H9 (cell line): ENCODE measurements around the gene PDE4DIP. TPM values are rescaled to one million over a fixed set of nuclear protein-coding genes. Genes with fewer than 3 reads are reported as not detected.
"Not testable (repeated sequence)": the region's sequence is repeated elsewhere in the genome, so short reads cannot be mapped to it uniquely, and the experiment has no call there.

Experiments
- DNase-seq: peaks from one replicate; pipeline ENCODE4 v3.0.0-alpha.2; 2017
- H2AFZ ChIP-seq: one replicate; pipeline ENCODE4 v1.6.1; 2013; ENCODE audit warnings: mild to moderate bottlenecking, low read length, control low read depth, moderate library complexity
- H2AK5ac ChIP-seq: 2 replicates; pipeline ENCODE4 v1.6.1; 2013; ENCODE audit warnings: low read length, control low read depth, mixed read lengths; ENCODE audit not compliant: insufficient read length
- H2BK120ac ChIP-seq: one replicate; pipeline ENCODE4 v1.6.1; 2013; ENCODE audit warnings: low read depth, mild to moderate bottlenecking, low read length, control low read depth, inconsistent platforms; ENCODE audit not compliant: poor library complexity, severe bottlenecking
- H2BK12ac ChIP-seq: 2 replicates; pipeline ENCODE4 v1.6.1; 2013; ENCODE audit warnings: low read length, control low read depth, mixed read lengths, low read depth; ENCODE audit not compliant: insufficient read length
- H2BK15ac ChIP-seq: 2 replicates; pipeline ENCODE4 v1.6.1; 2013; ENCODE audit warnings: low read depth, low read length, control low read depth
- H2BK20ac ChIP-seq: one replicate; pipeline ENCODE4 v1.6.1; 2013; ENCODE audit warnings: low read depth, mild to moderate bottlenecking, low read length, control low read depth, inconsistent platforms; ENCODE audit not compliant: poor library complexity, severe bottlenecking
- H2BK5ac ChIP-seq: 2 replicates; pipeline ENCODE4 v1.6.1; 2013; ENCODE audit warnings: low read length, control low read depth, mixed read lengths; ENCODE audit not compliant: insufficient read length
- H3K14ac ChIP-seq: 2 replicates; pipeline ENCODE4 v1.6.1; 2013; ENCODE audit warnings: low read length, control low read depth; ENCODE audit not compliant: insufficient read depth
- H3K18ac ChIP-seq: 2 replicates; pipeline ENCODE4 v1.6.1; 2013; ENCODE audit warnings: low read depth, mild to moderate bottlenecking, mixed read lengths, low read length, control low read depth; ENCODE audit not compliant: insufficient read length
- H3K23ac ChIP-seq: 2 replicates; pipeline ENCODE4 v1.6.1; 2013; ENCODE audit warnings: low read length, control low read depth, mixed read lengths, low read depth; ENCODE audit not compliant: insufficient read length
- H3K23me2 ChIP-seq: 2 replicates; pipeline ENCODE4 v1.6.1; 2013; ENCODE audit warnings: low read depth, mild to moderate bottlenecking, mixed read lengths, low read length, control low read depth; ENCODE audit not compliant: insufficient read length, poor library complexity, severe bottlenecking
- H3K27ac ChIP-seq: 2 replicates; pipeline ENCODE4 v1.5.1; 2013; ENCODE audit warnings: low read length, control low read depth, mixed read lengths, low read depth; ENCODE audit not compliant: insufficient read length
- H3K27me3 ChIP-seq: 2 replicates; pipeline ENCODE4 v1.6.1; 2013; ENCODE audit warnings: low read length, control low read depth, inconsistent platforms; ENCODE audit not compliant: insufficient read depth
- H3K4ac ChIP-seq: 2 replicates; pipeline ENCODE4 v1.6.1; 2013; ENCODE audit warnings: low read depth, mild to moderate bottlenecking, control low read depth, inconsistent platforms, low read length, moderate library complexity
- H3K4me1 ChIP-seq: 2 replicates; pipeline ENCODE4 v1.6.1; 2013; ENCODE audit warnings: low read length, control low read depth, inconsistent platforms; ENCODE audit not compliant: insufficient read depth
- H3K4me2 ChIP-seq: 2 replicates; pipeline ENCODE4 v1.6.1; 2013; ENCODE audit warnings: low read length, control low read depth, mixed read lengths; ENCODE audit not compliant: insufficient read length, insufficient read depth
- H3K56ac ChIP-seq: 2 replicates; pipeline ENCODE4 v1.6.1; 2013; ENCODE audit warnings: low read depth, mild to moderate bottlenecking, mixed read lengths, low read length, control low read depth; ENCODE audit not compliant: insufficient read length
- H3K79me1 ChIP-seq: 2 replicates; pipeline ENCODE4 v1.6.1; 2013; ENCODE audit warnings: low read depth, mild to moderate bottlenecking, moderate library complexity, low read length, control low read depth, inconsistent platforms; ENCODE audit not compliant: insufficient read depth, poor library complexity, severe bottlenecking
- H3K79me2 ChIP-seq: 2 replicates; pipeline ENCODE4 v1.6.1; 2013; ENCODE audit warnings: low read length, control low read depth, inconsistent platforms; ENCODE audit not compliant: insufficient read depth
- H3K9ac ChIP-seq: 2 replicates; pipeline ENCODE4 v1.6.1; 2013; ENCODE audit warnings: low read length, control low read depth, mixed read lengths; ENCODE audit not compliant: insufficient read length; ENCODE audit errors: extremely low read depth
- H3K9me3 ChIP-seq: one replicate; pipeline ENCODE4 v1.6.1; 2013; ENCODE audit warnings: low read depth, low read length, inconsistent platforms; ENCODE audit not compliant: control insufficient read depth
- H3T11ph ChIP-seq: one replicate; pipeline ENCODE4 v1.6.1; 2013; ENCODE audit warnings: mild to moderate bottlenecking, low read length, control low read depth, inconsistent platforms
- H4K20me1 ChIP-seq: one replicate; pipeline ENCODE4 v1.6.1; 2013; ENCODE audit not compliant: control insufficient read depth, insufficient read length, insufficient read depth
- H4K5ac ChIP-seq: 2 replicates; pipeline ENCODE4 v1.6.1; 2013; ENCODE audit warnings: low read depth, mild to moderate bottlenecking, mixed read lengths, low read length, control low read depth; ENCODE audit not compliant: insufficient read length
- H4K8ac ChIP-seq: replicated peaks from 2 replicates; pipeline ENCODE4 v1.6.1; 2013; ENCODE audit warnings: low read length, control low read depth, mixed read lengths, low read depth; ENCODE audit not compliant: insufficient read length
- H4K91ac ChIP-seq: 2 replicates; pipeline ENCODE4 v1.6.1; 2013; ENCODE audit warnings: low read depth, mild to moderate bottlenecking, moderate library complexity, mixed read lengths, low read length, control low read depth; ENCODE audit not compliant: insufficient read length
- H3K27ac Mint-ChIP-seq, 3 experiments: 2 replicates in 2 of 3; 3 replicates in 1 of 3; pipeline ENCODE4 v1.8.0; 2020 to 2021; ENCODE audit warnings: mixed read lengths in 3 of 3, mild to moderate bottlenecking in 1 of 3, moderate library complexity in 1 of 3
- H3K27me3 Mint-ChIP-seq: 2 replicates; pipeline ENCODE4 v1.8.0; 2021; ENCODE audit warnings: low read depth, mild to moderate bottlenecking, moderate library complexity, mixed read lengths
- H3K36me3 Mint-ChIP-seq, 3 experiments: 2 replicates in 2 of 3; 3 replicates in 1 of 3; pipeline ENCODE4 v1.8.0; 2020 to 2021; ENCODE audit warnings: low read depth in 3 of 3, mixed read lengths in 3 of 3; ENCODE audit not compliant: insufficient read depth in 1 of 3
- H3K4me1 Mint-ChIP-seq, 2 experiments: 2 replicates each; pipeline ENCODE4 v1.8.0; 2020; ENCODE audit warnings: mixed read lengths in 2 of 2
- H3K4me3 Mint-ChIP-seq, 2 experiments: 2 replicates in 1 of 2; 3 replicates in 1 of 2; pipeline ENCODE4 v1.8.0; 2020 to 2021; ENCODE audit warnings: mild to moderate bottlenecking in 2 of 2, mixed read lengths in 2 of 2, moderate library complexity in 1 of 2
- H3K9me3 Mint-ChIP-seq, 2 experiments: 2 replicates in 1 of 2; 3 replicates in 1 of 2; pipeline ENCODE4 v1.8.0; 2020; ENCODE audit warnings: mild to moderate bottlenecking in 2 of 2, mixed read lengths in 2 of 2, moderate library complexity in 1 of 2
- WGBS: extraction: QIAGEN DNeasy Blood & Tissue Kit; methylation state at CpG from one replicate; pipeline ENCODE4 v1.1.7; 2013; ENCODE audit warnings: missing lambda C conversion rate, low lambda C conversion rate, mixed read lengths; ENCODE audit not compliant: insufficient read length; ENCODE audit errors: extremely low coverage; 5-methylcytosine and 5-hydroxymethylcytosine counted together
- total RNA-seq: library from RNA; stranded (reverse); gene quantifications from 2 replicates; pipeline ENCODE4 v1.2.1, GENCODE V29; 2021

The PDE4DIP gene
- total RNA-seq, 1 experiment from 2014 or later: 15.7 TPM

DNA sequence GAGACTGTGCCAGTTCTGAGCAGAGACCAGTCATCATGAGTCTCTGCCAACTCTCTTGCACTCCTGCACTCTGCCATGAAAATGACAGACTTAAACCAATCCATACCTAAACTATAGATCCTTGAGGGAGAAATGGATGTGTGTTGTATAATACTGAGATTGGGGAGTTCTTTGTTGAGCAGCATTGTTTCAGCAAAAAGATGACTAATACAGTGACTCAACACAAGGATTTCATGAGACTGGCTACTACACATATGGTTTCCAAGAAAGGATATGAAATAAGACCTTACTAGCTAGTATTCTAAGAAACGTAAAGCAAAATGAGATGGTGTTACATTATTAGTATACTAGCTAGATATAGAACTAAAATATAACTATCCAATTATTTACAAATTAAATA lies 3.0 kb upstream of the PDE4DIP start:
- not testable (repeated sequence) for H3K4me1 ChIP-seq, H3K27ac ChIP-seq, H3K9me3 ChIP-seq, H4K91ac ChIP-seq, H3K4me3 Mint-ChIP-seq, H3K27me3 ChIP-seq, H3K79me1 ChIP-seq, H3K4me2 ChIP-seq, H3K18ac ChIP-seq, H2AFZ ChIP-seq, H3K27me3 Mint-ChIP-seq, H3K36me3 Mint-ChIP-seq, H4K20me1 ChIP-seq, H3K23ac ChIP-seq, H2BK120ac ChIP-seq, H2BK20ac ChIP-seq, H3K9ac ChIP-seq, H3T11ph ChIP-seq, H3K14ac ChIP-seq, H3K4me1 Mint-ChIP-seq, H2AK5ac ChIP-seq, H2BK15ac ChIP-seq, DNase-seq, H3K9me3 Mint-ChIP-seq, H3K4ac ChIP-seq, H4K5ac ChIP-seq, H3K79me2 ChIP-seq, H2BK5ac ChIP-seq, H4K8ac ChIP-seq, H2BK12ac ChIP-seq, H3K23me2 ChIP-seq, H3K27ac Mint-ChIP-seq, H3K56ac ChIP-seq
- WGBS: no CpG with 5 or more reads among the region's 1 CpG

DNA sequence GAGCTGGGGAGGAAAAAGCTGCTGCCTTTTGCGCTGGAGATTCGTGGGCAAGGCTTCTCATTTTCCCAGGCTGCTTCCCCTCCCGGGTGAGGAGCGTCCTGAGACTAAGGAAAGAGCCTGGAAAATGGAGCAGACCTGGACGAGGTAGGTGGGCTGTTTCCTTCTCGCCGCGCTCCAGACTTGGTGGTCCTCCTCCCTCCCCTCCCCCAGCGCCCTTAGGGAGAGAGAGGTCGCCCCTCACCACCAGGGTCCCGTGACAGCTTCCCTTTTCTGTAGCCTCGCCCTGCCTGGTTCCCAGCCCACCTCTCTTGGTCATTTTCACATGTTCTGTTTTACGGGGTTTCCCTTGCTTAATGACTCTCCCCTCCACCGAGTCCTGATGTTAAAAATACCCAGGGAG lies 423 bp downstream of the PDE4DIP start:
- H3K56ac ChIP-seq, H3K9me3 Mint-ChIP-seq: not testable (repeated sequence)
- no CpG with 5 or more reads among the region's 14 CpGs for WGBS

More for the DNA sequence above, 423 bp downstream of the PDE4DIP start:
- H2BK15ac ChIP-seq, H3K4me3 Mint-ChIP-seq, H4K20me1 ChIP-seq, H3K9ac ChIP-seq, H3K27ac ChIP-seq, H3K27ac Mint-ChIP-seq, H3K23ac ChIP-seq, H3K36me3 Mint-ChIP-seq, H3K4me1 Mint-ChIP-seq, H3K4me2 ChIP-seq, H3K4ac ChIP-seq, H2AK5ac ChIP-seq, H3T11ph ChIP-seq, H2BK5ac ChIP-seq, H3K14ac ChIP-seq, H3K79me1 ChIP-seq, H3K27me3 ChIP-seq, H3K4me1 ChIP-seq, H4K91ac ChIP-seq, H3K27me3 Mint-ChIP-seq, H3K23me2 ChIP-seq, H3K9me3 ChIP-seq, H3K18ac ChIP-seq, H2AFZ ChIP-seq, H3K79me2 ChIP-seq, H2BK20ac ChIP-seq, H4K5ac ChIP-seq, H2BK12ac ChIP-seq, DNase-seq, H2BK120ac ChIP-seq, H4K8ac ChIP-seq: not testable (repeated sequence)
